HCT116 (cell line): ENCODE data around the gene TBC1D1. TPM values are rescaled to one million over a fixed set of nuclear protein-coding genes. Genes with fewer than 3 reads are reported as not detected.

ENCODE experiments used
- ATAC-seq: fragments of 200-7000 bp; cut with Tn5 transposase; 2 replicates; pipeline ENCODE4 v1.9.1; 2020; ENCODE audit warnings: mild to moderate bottlenecking, moderate library complexity
- BruUV-seq: library from RNA; stranded (reverse); fragments of 400-500 nt; replicated peaks from 2 replicates; lab custom pipeline; 2021; lab: Mats Ljungman, UMichigan
- CTCF ChIA-PET: fragments of 300-600 bp; sonication (Branson Sonifier 250); formaldehyde crosslinking; loops from one replicate; lab custom pipeline; 2021; ENCODE audit warnings: antibody characterized with exemption; lab: Charles Lee
- POLR2A ChIA-PET: fragments of 300-600, 350-600 bp; sonication (Branson Sonifier 250); formaldehyde crosslinking; loops from one replicate; lab custom pipeline; 2021; ENCODE audit warnings: antibody characterized with exemption; lab: Charles Lee
- RAD21 ChIA-PET, 2 experiments: fragments of 300-600 bp; sonication (Branson Sonifier 250); formaldehyde crosslinking; loops; one replicate each; lab custom pipeline; 2023; ENCODE audit warnings: low total read pairs in 2 of 2; ENCODE audit not compliant: uncharacterized antibody in 2 of 2, unreplicated experiment in 2 of 2, low non-redundant PET in 1 of 2; lab: Charles Lee
- DNase-seq: peaks from one replicate; pipeline ENCODE4 v3.0.0-alpha.2; 2010; ENCODE audit warnings: low read depth, low spot score
- H2AFZ ChIP-seq: fragments of 200-600 bp; shearing (Covaris generic), sonication (generic); 2 replicates; pipeline ENCODE4 v1.6.1; 2017; ENCODE audit warnings: low read depth, mixed run types, mixed read lengths, antibody characterized with exemption, low read length; ENCODE audit not compliant: poor library complexity, severe bottlenecking
- H3K27ac ChIP-seq: 2 replicates; pipeline ENCODE4 v1.5.1; 2012; ENCODE audit warnings: low read depth, low read length
- H3K27me3 ChIP-seq: fragments of 200-600 bp; sonication (generic); 2 replicates; pipeline ENCODE4 v1.6.1; 2016; ENCODE audit warnings: mixed run types, low read length, mixed read lengths; ENCODE audit not compliant: insufficient read depth
- H3K36me3 ChIP-seq, 2 experiments: fragments of 200-500 bp in 1 of 2; fragments of 200-600 bp in 1 of 2; sonication (Bioruptor generic) in 1 of 2; sonication (generic) in 1 of 2; 2 replicates each; pipeline versions ENCODE4 v1.5.1 to v1.6.1; 2014 to 2016; ENCODE audit warnings: low read length in 2 of 2, inconsistent platforms in 1 of 2, mixed read lengths in 1 of 2, mixed run types in 1 of 2; ENCODE audit not compliant: insufficient read depth in 2 of 2, control insufficient read depth in 1 of 2
- H3K4me1 ChIP-seq, 2 experiments: fragments of 200-600 bp in 1 of 2; sonication (generic) in 1 of 2; 2 replicates each; pipeline versions ENCODE4 v1.5.1 to v1.6.1; 2012 to 2017; ENCODE audit warnings: low read length in 2 of 2, inconsistent platforms in 1 of 2, mild to moderate bottlenecking in 1 of 2, mixed read lengths in 1 of 2, mixed run types in 1 of 2, moderate library complexity in 1 of 2; ENCODE audit not compliant: insufficient read depth in 2 of 2, control insufficient read depth in 1 of 2
- H3K4me2 ChIP-seq: fragments of 200-600 bp; sonication (generic); 2 replicates; pipeline ENCODE4 v1.6.1; 2017; ENCODE audit warnings: mixed run types, low read length, mixed read lengths
- H3K4me3 ChIP-seq, 2 experiments: fragments of 200-600 bp in 1 of 2; sonication (generic) in 1 of 2; replicated peaks in 1 of 2; 2 replicates each; pipeline ENCODE4 v1.5.1; 2011 to 2016; ENCODE audit warnings: low read length in 2 of 2, control low read depth in 1 of 2, low read depth in 1 of 2, mild to moderate bottlenecking in 1 of 2, mixed read lengths in 1 of 2, mixed run types in 1 of 2
- H3K79me2 ChIP-seq: fragments of 200-600 bp; sonication (generic); 2 replicates; pipeline ENCODE4 v1.6.1; 2017; ENCODE audit warnings: mild to moderate bottlenecking, mixed run types, low read length, moderate library complexity, mixed read lengths; ENCODE audit not compliant: insufficient read depth
- H3K9ac ChIP-seq: fragments of 200-600 bp; sonication (generic); 2 replicates; pipeline ENCODE4 v1.6.1; 2016; ENCODE audit warnings: low read length, mixed read lengths
- H3K9me2 ChIP-seq: fragments of 200-600 bp; sonication (generic), shearing (Covaris generic); 2 replicates; pipeline ENCODE4 v1.6.1; 2017; ENCODE audit warnings: mixed run types, mild to moderate bottlenecking, moderate library complexity; ENCODE audit not compliant: insufficient read depth
- H3K9me3 ChIP-seq, 2 experiments: fragments of 200-500 bp in 1 of 2; fragments of 200-600 bp in 1 of 2; sonication (Bioruptor generic) in 1 of 2; sonication (generic) in 1 of 2; 2 replicates each; pipeline ENCODE4 v1.6.1; 2014 to 2017; ENCODE audit warnings: low read length in 2 of 2, mixed read lengths in 2 of 2, inconsistent platforms in 1 of 2, low read depth in 1 of 2, mild to moderate bottlenecking in 1 of 2, mixed run types in 1 of 2, moderate library complexity in 1 of 2; ENCODE audit not compliant: control insufficient read depth in 1 of 2, insufficient read depth in 1 of 2
- H4K20me1 ChIP-seq: fragments of 200-600 bp; sonication (generic), shearing (Covaris generic); 2 replicates; pipeline ENCODE4 v1.6.1; 2017; ENCODE audit warnings: mixed run types, mild to moderate bottlenecking, moderate library complexity; ENCODE audit not compliant: insufficient read depth
- ATF3 ChIP-seq: IDR thresholded peaks from 2 replicates; pipeline ENCODE4 v1.6.1; 2012
- CEBPB ChIP-seq: IDR thresholded peaks from 2 replicates; pipeline ENCODE4 v1.6.1; 2012; ENCODE audit warnings: low read depth
- CTCF ChIP-seq, 3 experiments: fragments of 200-600 bp in 1 of 3; sonication (generic) in 1 of 3; IDR thresholded peaks in 2 of 3; conservative IDR thresholded peaks in 1 of 3; 2 replicates each; pipeline ENCODE4 v1.5.1; 2012 to 2017; ENCODE audit warnings: low read depth in 2 of 3, low read length in 2 of 3, antibody characterized with exemption in 1 of 3, borderline replicate concordance in 1 of 3, control low read depth in 1 of 3, mild to moderate bottlenecking in 1 of 3, mixed read lengths in 1 of 3, mixed run types in 1 of 3, moderate library complexity in 1 of 3; ENCODE audit not compliant: insufficient read depth in 1 of 3
- EGR1 ChIP-seq: IDR thresholded peaks from 2 replicates; pipeline ENCODE4 v1.6.1; 2012; ENCODE audit warnings: low read depth
- ELF1 ChIP-seq: IDR thresholded peaks from 2 replicates; pipeline ENCODE4 v1.6.1; 2012; ENCODE audit warnings: low read depth, borderline replicate concordance
- FOSL1 ChIP-seq: IDR thresholded peaks from 2 replicates; pipeline ENCODE4 v1.6.1; 2012; ENCODE audit warnings: low read depth
- JUND ChIP-seq: IDR thresholded peaks from 2 replicates; pipeline ENCODE4 v1.6.1; 2012
- MAX ChIP-seq: IDR thresholded peaks from 2 replicates; pipeline ENCODE4 v1.6.1; 2012
- POLR2A ChIP-seq: IDR thresholded peaks from 2 replicates; pipeline ENCODE4 v1.7.0; 2011; ENCODE audit warnings: borderline replicate concordance; ENCODE audit not compliant: insufficient read depth, insufficient read length; ENCODE audit errors: extremely low read depth
- POLR2AphosphoS5 ChIP-seq: IDR thresholded peaks from 2 replicates; pipeline ENCODE4 v1.6.1; 2011; ENCODE audit warnings: mild to moderate bottlenecking, low read depth, low read length, moderate library complexity
- RAD21 ChIP-seq: IDR thresholded peaks from 2 replicates; pipeline ENCODE4 v1.6.1; 2012; ENCODE audit warnings: low read depth, mild to moderate bottlenecking
- REST ChIP-seq: IDR thresholded peaks from 2 replicates; pipeline ENCODE4 v1.6.1; 2012; ENCODE audit warnings: low read depth
- SIN3A ChIP-seq: IDR thresholded peaks from 2 replicates; pipeline ENCODE4 v1.6.1; 2012; ENCODE audit warnings: low read depth
- SP1 ChIP-seq: IDR thresholded peaks from 2 replicates; pipeline ENCODE4 v1.6.1; 2012; ENCODE audit warnings: low read depth
- SRF ChIP-seq: IDR thresholded peaks from 2 replicates; pipeline ENCODE4 v1.6.1; 2012; ENCODE audit warnings: low read depth
- ZNF274 ChIP-seq: fragments of 200-500 bp; sonication (Bioruptor generic); IDR thresholded peaks from 2 replicates; pipeline ENCODE4 v1.6.1; 2014; ENCODE audit warnings: mild to moderate bottlenecking, low read depth, low read length, inconsistent platforms
- intact Hi-C: fragments of 100-400 bp; cut with micrococcal nuclease; formaldehyde crosslinking; loops from 2 replicates; pipeline ENCODE4 v1.10.0; 2022
- total RNA-seq: library from RNA; stranded (reverse); gene quantifications from one replicate; pipeline ENCODE4 v1.2.1, GENCODE V29; 2021; ENCODE audit not compliant: unreplicated experiment

Gene TBC1D1
- total RNA-seq, 1 experiment from 2014 or later = 82.7 TPM

- no peak overlapping the region for H3K4me3 ChIP-seq
- no peaks in the 10 kb centered on the region for H4K20me1 ChIP-seq
- no peak overlapping the region for H3K9ac ChIP-seq
- ATAC-seq (peak; percentile 42; the same call in 1 of the 2 replicates), DNase-seq (no peak)
- no peak overlapping the region for H3K4me2 ChIP-seq
- ChIA-PET RAD21 (no interaction called here), CTCF (interaction anchor here (1.0 kb wide), 1 partner anchor 17 kb away, joined by 3 read pairs; no protein-coding TSS in a partner anchor), POLR2A (no interaction called here)
- no peaks in the 10 kb centered on the region for H3K9me2 ChIP-seq
- H3K4me1 ChIP-seq = no peaks in the 10 kb centered on the region
- no peaks in the 10 kb centered on the region for H3K27me3 ChIP-seq
- no peak for TF ChIP-seq JUND
- TF ChIP-seq RAD21 = no peak
- no peak for TF ChIP-seq ATF3
- TF ChIP-seq EGR1 = no peak
- no peak for TF ChIP-seq ELF1
- TF ChIP-seq SIN3A = no peak
- no peak for TF ChIP-seq POLR2A
- TF ChIP-seq ZNF274 = no peak
- TF ChIP-seq CTCF (IDR thresholded peaks at IDR 0.05 in 2 of 3, conservative IDR thresholded peaks at IDR 0.05 in 1 of 3; ENCODE audit: borderline replicate concordance in 1 of 3, insufficient read depth in 1 of 3, low read depth in 2 of 3, low read length in 2 of 3) = no peak
- no peak for TF ChIP-seq SP1
- TF ChIP-seq CEBPB = no peak
- TF ChIP-seq FOSL1 = no peak
- TF ChIP-seq SRF = no peak
- TF ChIP-seq MAX = no peak
- TF ChIP-seq REST = no peak
- TF ChIP-seq POLR2AphosphoS5 = no peak
- no peak overlapping the region for H2AFZ ChIP-seq
- intact Hi-C loops = no loop called here
- no peaks in the 10 kb centered on the region for H3K79me2 ChIP-seq
- BruUV-seq = no TSS peak
- no peaks in the 10 kb centered on the region for H3K9me3 ChIP-seq
- H3K27ac ChIP-seq = no peak overlapping the region
- H3K36me3 ChIP-seq = no peaks in the 10 kb centered on the region
These were observed 62.9 kb downstream of the TBC1D1 start for GRCh38 chr4:37953620-37954293.
